HPDE6-E6E7 (cell line): ENCODE results near the gene PLA2G2A.

ENCODE experiments used
- DNase-seq: peaks from one replicate; pipeline ENCODE4 v3.0.0; 2011; ENCODE audit warnings: missing footprints; ENCODE audit errors: extremely low spot score

The PLA2G2A gene

DNA sequence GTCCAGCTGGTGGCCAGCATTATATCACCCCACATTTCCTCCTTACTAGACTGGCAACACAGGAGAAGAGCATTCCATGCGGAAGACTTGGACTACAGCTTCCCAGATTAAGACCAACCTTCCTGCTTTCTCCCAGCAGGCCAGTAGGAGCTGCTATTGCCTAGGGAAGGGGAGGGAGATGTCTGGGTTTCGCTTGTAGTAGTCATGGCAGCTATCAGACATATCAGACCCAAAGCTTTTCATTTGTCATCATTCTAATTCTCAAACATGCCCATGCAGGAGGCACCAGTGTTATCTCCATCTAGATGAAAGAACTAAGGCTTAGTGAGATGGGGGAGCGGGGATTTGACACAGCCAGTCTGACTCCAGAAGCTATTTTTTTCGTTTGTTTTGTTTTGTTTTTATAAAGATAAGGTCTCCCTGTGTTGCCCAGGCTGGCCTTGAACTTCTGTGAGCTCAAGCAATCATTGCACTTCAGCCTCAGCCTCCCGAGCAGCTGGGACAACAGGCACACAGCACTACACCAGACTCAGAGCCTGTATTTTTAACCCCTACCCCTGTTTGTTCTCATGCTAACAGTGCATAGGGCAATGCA lies 4.5 kb downstream of the PLA2G2A start:
- peak; percentile 62 for DNase-seq

GRCh38 chr1:19973616-19974015 lies 5.8 kb downstream of the PLA2G2A start:
- DNase-seq = no peak

DNA sequence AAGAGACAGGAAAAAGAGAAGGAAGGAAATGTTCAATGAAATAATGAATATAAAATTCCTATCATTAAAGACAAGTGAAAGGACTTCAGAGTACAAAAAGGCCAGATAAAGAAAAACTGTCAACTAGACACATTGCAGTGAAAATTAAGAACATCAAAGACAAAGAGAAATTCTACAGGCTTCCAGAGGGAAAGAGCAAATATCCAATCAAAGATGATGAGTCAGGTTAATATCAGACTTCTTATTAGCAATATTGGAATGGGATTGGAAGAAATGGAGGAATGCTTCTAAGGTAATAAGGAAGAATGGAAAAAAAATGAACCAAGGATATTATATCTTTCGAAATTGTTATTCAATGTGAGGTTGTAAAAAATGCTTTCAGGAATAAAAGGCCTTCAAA lies 7.8 kb downstream of the PLA2G2A start:
- DNase-seq = no peak

DNA sequence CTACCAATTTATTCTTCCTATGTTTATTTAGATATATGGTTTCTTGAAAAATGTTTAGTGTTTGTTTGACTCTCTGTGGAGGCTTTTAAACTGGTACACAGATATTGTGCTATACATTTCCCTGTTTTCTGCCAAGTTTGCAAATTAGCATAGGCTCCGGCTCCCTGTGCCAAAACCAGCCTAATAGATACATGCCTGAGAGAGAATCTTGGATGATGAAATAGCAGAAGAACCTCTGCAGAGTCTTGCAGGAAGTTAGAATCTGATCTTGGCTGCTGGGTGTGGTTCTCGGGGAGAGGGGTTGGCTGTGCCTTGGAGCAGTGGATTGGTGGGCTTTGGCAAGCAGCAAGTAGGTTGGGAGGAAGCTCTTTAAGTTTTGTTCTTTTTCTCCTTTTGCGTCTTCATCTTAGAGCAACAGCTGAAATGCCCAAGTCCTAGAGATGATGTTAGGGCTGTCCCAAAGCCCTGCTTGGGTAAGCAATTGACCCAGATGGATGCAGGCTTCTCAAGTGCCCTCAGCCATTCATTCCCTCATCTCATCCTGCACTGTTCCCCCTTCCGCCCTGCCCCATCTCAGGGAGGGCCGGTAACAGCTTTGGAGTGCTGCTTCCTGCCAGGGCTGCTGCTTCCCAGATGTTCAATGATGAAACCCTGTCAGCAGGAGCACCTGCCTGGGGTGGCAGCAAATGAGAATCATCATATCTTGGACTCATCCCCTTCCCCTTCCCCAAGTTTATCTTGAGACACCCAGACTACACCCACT lies 9.3 kb downstream of the PLA2G2A start:
- DNase-seq = no peak

- DNase-seq = no peak
These were observed 11.6 kb downstream of the PLA2G2A start for GRCh38 chr1:19967808-19968207.

DNA sequence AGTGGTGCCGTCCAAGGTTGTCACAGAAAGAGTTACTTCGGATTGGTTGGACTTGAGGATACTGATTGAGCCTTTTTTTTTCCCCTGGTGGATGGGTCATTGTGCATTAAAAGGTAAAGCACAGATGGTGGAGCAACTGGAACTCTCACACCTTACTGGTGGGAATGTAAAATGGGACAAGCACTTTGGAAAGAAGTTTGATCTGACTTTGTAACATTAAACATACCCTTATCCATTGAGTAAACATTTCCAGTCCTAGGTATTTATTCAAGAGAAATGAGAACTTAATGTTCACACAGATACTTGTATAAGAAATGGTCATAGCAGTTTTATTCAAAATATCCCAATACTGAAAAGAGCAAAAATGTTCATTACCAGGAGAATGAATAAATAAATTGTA lies 14.9 kb downstream of the PLA2G2A start:
- no peak for DNase-seq

GRCh38 chr1:19963636-19964035 lies 15.8 kb downstream of the PLA2G2A start:
- no peak for DNase-seq

DNA sequence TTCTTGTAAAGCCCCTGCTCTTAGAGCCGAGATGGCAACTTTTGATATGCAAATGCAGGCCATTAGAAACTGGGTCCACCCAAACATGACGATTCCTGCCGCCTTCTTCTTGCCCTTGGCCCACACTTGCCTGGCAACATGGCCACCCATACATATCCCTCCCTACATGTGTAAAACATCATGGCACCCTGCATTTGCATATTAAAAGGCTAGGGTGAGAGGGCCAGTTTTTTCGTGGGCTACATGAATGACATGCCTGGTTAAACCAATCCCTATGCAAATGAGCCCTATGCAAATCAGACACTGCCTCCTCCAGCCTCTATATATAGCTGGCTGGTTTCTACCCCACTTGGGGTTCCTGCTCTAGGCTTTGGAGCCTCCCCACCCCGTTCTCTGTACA lies 18.8 kb downstream of the PLA2G2A start:
- no peak for DNase-seq

DNA sequence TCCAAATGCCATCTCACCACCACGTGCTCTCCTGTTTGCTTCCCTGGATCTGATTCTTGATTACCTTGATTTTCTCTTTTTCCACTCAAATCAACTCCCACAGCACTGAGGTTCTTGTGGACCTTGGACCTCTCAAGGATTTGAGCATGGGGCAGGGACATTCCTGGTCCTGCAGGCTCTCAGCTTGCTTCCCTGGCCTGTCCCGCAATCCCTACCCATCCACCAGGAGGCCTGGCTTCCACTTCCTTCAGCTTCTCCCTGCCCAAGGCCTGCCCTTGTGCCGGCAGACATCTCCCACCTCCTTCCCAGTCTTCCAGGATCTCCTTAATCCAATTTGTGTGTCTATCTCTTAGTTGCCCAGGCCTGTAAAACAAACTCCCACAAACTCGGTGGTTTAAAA lies 21.6 kb downstream of the PLA2G2A start:
- DNase-seq = no peak

DNA sequence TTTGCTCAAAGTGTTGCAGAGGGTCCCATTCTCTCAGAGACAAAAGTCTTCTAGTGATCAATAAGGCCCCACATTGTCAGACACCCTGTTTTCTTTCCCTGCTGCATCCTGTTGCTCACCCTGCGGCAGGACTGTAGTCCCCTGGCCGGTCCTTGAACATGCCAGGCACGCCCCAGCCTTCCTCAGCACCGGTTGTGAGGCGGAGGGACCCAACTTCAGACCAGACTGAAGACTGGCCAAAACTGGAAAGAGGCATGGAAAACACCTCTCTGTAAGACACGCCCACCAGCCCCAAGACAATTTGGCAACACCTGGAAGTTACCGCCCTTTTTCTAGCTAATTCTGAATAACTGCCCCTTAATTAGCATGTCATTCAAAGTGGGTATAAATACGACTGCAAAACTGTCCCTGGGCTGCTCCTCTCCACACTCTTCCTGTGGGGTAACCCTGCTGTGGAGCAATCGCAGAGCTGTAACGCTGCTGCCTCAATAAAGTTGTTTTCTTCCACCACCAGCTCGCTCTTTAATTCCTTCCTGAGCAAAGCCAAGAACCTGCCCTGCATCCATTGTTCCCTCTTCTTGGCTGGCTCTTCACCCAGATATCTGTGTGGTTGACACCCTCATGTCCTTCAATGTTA lies 23.8 kb downstream of the PLA2G2A start:
- DNase-seq = no peak

GRCh38 chr1:19954059-19954458 lies 25.4 kb downstream of the PLA2G2A start:
- no peak for DNase-seq

DNA sequence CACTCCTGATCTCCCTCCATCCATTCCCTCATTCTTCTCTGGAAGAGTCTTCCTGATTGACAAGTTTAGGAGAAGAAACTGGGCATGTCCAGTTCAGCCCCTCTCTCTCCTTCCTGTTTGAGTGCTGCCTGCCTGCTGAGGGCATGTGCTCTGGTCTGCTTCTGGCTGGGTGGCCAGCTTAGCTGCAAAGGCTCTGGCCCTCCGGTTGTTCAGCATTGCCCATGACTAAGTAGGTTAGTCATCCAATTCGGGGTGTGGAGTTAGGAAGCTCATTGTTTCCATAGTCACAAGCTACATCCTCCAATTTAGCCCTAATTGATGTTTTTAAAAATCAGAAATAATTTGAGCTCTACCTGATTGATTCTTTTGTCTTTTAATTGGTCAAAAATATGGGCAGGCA lies 30.4 kb downstream of the PLA2G2A start:
- DNase-seq = peak; percentile 84

- no peak for DNase-seq
These were observed 32.4 kb downstream of the PLA2G2A start for GRCh38 chr1:19946971-19947370.

DNA sequence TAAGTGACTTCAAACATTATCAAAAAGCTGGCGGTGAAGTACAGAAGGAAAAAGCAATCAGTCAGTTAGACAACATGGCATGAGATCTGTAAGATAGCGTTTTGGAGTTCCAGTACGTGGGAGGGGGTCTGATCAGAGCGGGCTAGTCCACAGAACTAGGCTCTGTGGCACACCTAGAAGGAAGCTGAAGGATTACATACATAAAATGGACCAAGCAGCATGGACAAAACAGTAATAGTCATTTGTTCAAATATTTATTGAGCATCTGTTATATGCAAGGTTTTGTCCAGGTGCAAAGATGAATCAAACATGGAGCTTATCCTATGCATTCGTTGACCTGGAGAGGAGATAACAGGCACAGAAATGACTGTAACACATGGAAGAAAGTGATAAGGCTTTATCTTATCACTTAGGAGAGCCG lies 33.1 kb downstream of the PLA2G2A start:
- DNase-seq = no peak

- no peak for DNase-seq
These were observed 33.5 kb downstream of the PLA2G2A start for GRCh38 chr1:19945914-19946313.

- DNase-seq = no peak
These were observed 36.8 kb downstream of the PLA2G2A start for GRCh38 chr1:19942657-19943056.

DNA sequence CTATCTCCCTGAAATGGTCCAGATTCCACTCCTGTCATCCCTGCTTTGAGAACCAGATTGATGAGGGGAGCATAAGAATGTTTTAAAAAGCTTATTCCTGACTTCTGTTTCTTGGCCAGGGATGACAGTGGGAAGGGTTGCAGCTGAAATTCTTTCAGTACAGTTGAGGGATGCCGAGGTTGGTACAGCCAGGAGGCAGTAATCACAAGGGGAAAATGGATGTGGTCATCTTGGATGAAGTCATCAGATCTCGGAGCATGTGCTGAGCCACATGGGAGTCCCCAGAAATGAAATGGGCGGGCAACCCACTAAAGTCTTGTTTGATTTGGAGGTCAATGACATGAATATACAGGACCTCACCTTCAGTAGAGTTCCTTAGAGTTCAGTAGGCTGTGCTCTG lies 37.3 kb downstream of the PLA2G2A start:
- DNase-seq = no peak

DNA sequence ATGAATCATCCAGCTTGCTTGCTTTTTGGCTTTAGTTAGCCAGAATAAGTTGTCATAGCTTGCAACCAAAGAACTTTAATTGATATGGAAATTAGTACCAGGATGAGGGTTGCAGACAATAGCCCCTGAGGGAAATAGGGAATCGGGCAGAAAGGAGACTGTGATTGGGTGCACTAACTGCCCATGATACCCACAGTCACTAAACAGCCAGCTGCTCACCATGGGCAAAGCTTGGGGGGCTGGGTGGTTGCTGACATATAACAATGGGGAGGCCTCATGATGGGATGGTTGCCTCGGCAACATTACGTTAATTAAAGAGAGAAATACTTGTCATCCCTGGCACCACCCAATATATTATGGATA lies 38.2 kb downstream of the PLA2G2A start:
- no peak for DNase-seq

GRCh38 chr1:19940486-19941205 lies 38.8 kb downstream of the PLA2G2A start:
- DNase-seq = no peak

DNA sequence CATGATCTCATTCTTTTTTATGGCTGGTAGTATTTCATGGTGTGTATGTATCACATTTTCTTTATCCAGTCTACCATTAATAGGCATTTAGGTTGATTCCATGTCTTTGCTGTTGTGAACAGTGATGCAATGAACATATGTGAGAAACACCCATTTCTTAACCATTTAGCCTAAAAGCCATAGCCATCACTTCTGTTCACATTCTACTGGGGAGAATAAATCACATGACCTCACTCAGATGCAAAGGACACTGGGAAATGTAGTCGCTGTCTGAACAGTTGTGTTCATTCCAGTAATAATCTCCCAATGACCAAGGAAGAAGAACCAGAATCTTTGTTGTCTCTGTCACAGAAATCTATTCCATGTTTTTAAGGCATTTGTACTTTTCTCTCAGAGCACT lies 40.9 kb downstream of the PLA2G2A start:
- DNase-seq = no peak

GRCh38 chr1:19936061-19936750 lies 43.2 kb downstream of the PLA2G2A start:
- no peak for DNase-seq

GRCh38 chr1:19934336-19934735 lies 45.1 kb downstream of the PLA2G2A start:
- no peak for DNase-seq
